ENCODE results near the gene EYS.

GRCh38 chr6:64792534-64792933, 914.5 kb downstream of the EYS start:
- TF ChIP-seq EZH2 (IDR thresholded peaks at IDR 0.05; ENCODE audit: insufficient read depth, poor library complexity, severe bottlenecking): no peak
- no peak for TF ChIP-seq EZH2phosphoT487 (IDR thresholded peaks at IDR 0.05; ENCODE audit: insufficient read depth, low read depth)

Data from GM23248 (cell line).